Neural crest cell (in vitro differentiated cells): ENCODE measurements around the gene LRRC8D. TPM values are rescaled to one million over a fixed set of nuclear protein-coding genes. Genes with fewer than 3 reads are reported as not detected.
A peak's percentile ranks its signal among the peaks of the same experiment; 100 is the strongest.

Experiments used
- DNase-seq: peaks from one replicate; pipeline ENCODE4 v3.0.0; 2021; ENCODE audit warnings: low read depth, mixed read lengths, low spot score
- H3K27ac Mint-ChIP-seq: one replicate; pipeline ENCODE4 v1.8.0; 2021; ENCODE audit warnings: mild to moderate bottlenecking, mixed read lengths; ENCODE audit not compliant: unreplicated experiment
- H3K27me3 Mint-ChIP-seq: 2 replicates; pipeline ENCODE4 v1.8.0; 2021; ENCODE audit warnings: low read depth, mild to moderate bottlenecking, mixed read lengths
- H3K36me3 Mint-ChIP-seq: 2 replicates; pipeline ENCODE4 v1.8.0; 2021; ENCODE audit warnings: low read depth, mild to moderate bottlenecking, mixed read lengths
- H3K4me1 Mint-ChIP-seq: 2 replicates; pipeline ENCODE4 v1.8.0; 2021; ENCODE audit warnings: mixed read lengths
- H3K4me3 Mint-ChIP-seq: one replicate; pipeline ENCODE4 v1.8.0; 2021; ENCODE audit warnings: mild to moderate bottlenecking, mixed read lengths
- H3K9me3 Mint-ChIP-seq: 2 replicates; pipeline ENCODE4 v1.8.0; 2021; ENCODE audit warnings: mixed read lengths
- total RNA-seq: library from RNA; stranded (reverse); gene quantifications from 2 replicates; pipeline ENCODE4 v1.2.1, GENCODE V29; 2021
- TF ChIP-seq, protein P1 (sequence below): fragments of 200-600 bp; sonication (generic); conservative IDR thresholded peaks from 2 replicates; pipeline ENCODE4 v1.5.0; 2021; ENCODE audit warnings: antibody characterized with exemption, mild to moderate bottlenecking

Gene LRRC8D
- total RNA-seq, 1 donor from 2014 or later = 44.9 TPM

DNA sequence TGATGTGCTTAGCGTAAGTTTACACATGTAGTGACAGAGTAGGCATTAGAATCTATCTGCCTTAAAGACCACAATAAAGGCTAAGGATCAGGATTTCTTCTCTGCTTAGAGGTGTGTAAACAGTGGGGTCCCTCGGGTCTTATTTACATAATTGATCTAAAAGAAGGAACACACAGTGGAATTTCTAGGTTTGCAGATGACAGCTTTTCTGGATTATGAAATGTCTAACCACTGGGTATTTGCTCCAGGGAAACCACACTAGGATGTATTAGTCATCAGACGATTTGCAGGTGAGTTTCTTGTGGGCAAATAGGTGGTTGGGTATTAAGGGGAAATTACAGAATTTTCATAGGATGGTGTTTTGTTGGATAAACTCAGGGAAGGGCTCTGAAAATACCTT lies 5.8 kb downstream of the LRRC8D start:
- TF ChIP-seq, protein P1, sequence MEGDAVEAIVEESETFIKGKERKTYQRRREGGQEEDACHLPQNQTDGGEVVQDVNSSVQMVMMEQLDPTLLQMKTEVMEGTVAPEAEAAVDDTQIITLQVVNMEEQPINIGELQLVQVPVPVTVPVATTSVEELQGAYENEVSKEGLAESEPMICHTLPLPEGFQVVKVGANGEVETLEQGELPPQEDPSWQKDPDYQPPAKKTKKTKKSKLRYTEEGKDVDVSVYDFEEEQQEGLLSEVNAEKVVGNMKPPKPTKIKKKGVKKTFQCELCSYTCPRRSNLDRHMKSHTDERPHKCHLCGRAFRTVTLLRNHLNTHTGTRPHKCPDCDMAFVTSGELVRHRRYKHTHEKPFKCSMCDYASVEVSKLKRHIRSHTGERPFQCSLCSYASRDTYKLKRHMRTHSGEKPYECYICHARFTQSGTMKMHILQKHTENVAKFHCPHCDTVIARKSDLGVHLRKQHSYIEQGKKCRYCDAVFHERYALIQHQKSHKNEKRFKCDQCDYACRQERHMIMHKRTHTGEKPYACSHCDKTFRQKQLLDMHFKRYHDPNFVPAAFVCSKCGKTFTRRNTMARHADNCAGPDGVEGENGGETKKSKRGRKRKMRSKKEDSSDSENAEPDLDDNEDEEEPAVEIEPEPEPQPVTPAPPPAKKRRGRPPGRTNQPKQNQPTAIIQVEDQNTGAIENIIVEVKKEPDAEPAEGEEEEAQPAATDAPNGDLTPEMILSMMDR = no peak
- no peak overlapping the region for H3K27ac Mint-ChIP-seq
- no peak for DNase-seq
- H3K36me3 Mint-ChIP-seq = peaks cover 22% of the 10 kb centered on the region
- peaks cover 55% of the 10 kb centered on the region for H3K4me1 Mint-ChIP-seq
- no peak overlapping the region for H3K4me3 Mint-ChIP-seq
- H3K27me3 Mint-ChIP-seq = no peaks in the 10 kb centered on the region
- no peaks in the 10 kb centered on the region for H3K9me3 Mint-ChIP-seq

DNA sequence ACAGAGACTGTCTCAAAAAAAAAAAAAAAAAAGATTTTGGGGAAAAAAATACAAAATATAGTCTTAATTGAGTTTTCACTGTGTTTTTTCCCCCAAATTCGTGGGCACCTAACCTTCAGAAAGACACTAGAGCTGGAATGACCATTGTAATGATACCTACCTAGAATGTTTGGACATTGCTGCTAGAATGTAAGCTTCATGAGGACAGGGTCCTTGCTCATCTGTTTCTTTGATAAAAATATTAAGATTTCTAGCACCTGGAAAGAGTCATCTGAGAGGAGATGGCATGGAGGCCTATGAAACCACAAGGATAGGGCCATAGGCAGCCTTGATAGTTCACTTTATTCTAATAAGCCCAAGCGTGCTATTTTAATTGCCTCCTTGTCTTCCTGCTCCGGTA lies 6.5 kb downstream of the LRRC8D start:
- Mint-ChIP-seq H3K27me3 (no peaks in the 10 kb centered on the region), H3K9me3 (no peaks in the 10 kb centered on the region), H3K4me1 (peaks cover 56% of the 10 kb centered on the region), H3K36me3 (peaks cover 18% of the 10 kb centered on the region), H3K4me3 (no peak overlapping the region), H3K27ac (no peak overlapping the region)
- TF ChIP-seq, protein P1 = no peak
- no peak for DNase-seq

DNA sequence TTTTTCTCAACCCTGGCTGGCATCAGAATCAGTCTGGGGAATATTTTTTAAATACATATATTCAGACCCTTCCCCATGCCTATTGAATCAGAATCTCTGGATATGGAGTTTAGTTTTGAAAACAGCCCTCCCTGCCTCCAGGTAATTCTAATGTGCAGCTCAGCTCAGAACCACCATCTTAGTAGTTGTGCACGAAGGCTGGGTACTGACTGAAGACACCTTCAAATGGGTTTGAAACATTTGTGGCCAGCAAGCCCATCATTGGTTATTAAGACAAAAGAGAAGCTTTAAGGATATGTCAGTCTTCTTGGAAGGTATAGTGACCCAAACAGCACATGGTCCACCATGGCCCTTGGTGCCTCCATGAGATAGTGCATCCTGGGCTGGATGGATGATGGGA lies 7.1 kb downstream of the LRRC8D start:
- DNase-seq = no peak
- TF ChIP-seq, protein P1 = no peak
- Mint-ChIP-seq H3K36me3 (peaks cover 18% of the 10 kb centered on the region), H3K4me1 (peaks cover 56% of the 10 kb centered on the region), H3K27ac (no peak overlapping the region), H3K4me3 (no peak overlapping the region), H3K27me3 (no peaks in the 10 kb centered on the region), H3K9me3 (no peaks in the 10 kb centered on the region)

DNA sequence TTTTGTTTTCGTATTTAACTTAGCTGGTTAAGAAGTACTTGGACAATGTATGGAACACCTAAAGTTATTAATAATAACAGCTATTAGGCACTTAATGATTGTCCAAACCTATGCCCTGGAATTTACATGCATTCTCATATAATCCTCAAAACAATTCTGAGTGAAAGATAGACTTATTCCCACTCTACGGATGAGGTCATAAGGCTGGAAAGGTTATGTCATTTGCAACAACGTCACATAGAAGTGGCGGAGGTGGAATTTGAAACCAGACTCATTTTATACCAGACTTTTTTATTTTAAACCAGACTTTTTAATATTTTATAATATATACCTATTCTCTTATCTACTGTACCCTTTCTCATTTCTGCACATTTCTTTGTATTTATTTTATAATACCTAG lies 8.4 kb downstream of the LRRC8D start:
- TF ChIP-seq, protein P1 = no peak
- no peak for DNase-seq
- no peak overlapping the region for H3K4me3 Mint-ChIP-seq
- peaks cover 57% of the 10 kb centered on the region for H3K4me1 Mint-ChIP-seq
- no peak overlapping the region for H3K27ac Mint-ChIP-seq
- peaks cover 16% of the 10 kb centered on the region for H3K36me3 Mint-ChIP-seq
- no peaks in the 10 kb centered on the region for H3K27me3 Mint-ChIP-seq
- H3K9me3 Mint-ChIP-seq = no peaks in the 10 kb centered on the region

DNA sequence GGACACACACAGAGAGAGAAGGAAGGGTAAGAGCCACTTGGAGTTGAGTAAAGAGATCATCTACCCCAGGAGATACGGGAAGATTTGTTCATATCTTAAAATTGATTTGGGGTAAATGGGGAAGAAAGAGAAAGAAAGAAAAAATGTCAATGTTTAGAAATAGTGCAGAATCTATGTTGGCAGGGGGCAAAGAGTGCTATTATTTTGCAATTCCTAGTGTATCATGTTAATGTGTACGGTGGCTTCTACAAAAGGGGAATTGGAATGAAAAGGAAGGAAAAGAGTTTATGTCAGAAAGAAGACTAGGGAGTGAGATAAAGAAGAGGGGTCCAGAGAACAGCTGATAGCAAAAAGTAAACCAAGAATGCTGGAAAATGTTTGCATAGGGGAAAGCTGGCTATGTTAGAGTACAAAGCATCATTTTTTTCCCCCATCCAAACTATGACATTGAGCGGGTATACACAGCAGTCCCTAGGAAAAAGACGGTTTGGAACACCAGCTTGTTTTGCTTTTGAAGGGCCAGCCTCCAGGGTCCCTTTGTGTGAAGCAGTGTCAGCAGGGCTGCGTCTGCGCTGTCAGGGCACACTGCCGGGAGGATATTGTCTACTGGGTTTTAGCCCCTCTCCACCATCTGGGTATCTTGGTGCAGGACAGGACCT lies 10.8 kb downstream of the LRRC8D start:
- H3K4me3 Mint-ChIP-seq = peak overlapping the region; percentile 3
- H3K36me3 Mint-ChIP-seq = peaks cover 3% of the 10 kb centered on the region
- H3K27ac Mint-ChIP-seq = peak overlapping the region; percentile 92
- DNase-seq = no peak
- TF ChIP-seq, protein P1 = no peak
- H3K9me3 Mint-ChIP-seq = no peaks in the 10 kb centered on the region
- peaks cover 65% of the 10 kb centered on the region for H3K4me1 Mint-ChIP-seq
- no peaks in the 10 kb centered on the region for H3K27me3 Mint-ChIP-seq
